Neural progenitor cell (in vitro differentiated cells): Measurements from ENCODE around the gene FAM50B. TPM values are rescaled to one million over a fixed set of nuclear protein-coding genes. Genes with fewer than 3 reads are reported as not detected.

Source experiments
- DNase-seq: peaks from one replicate; pipeline ENCODE4 v3.0.0-alpha.2; 2016; ENCODE audit warnings: low spot score
- H2AFZ ChIP-seq: fragments of 200-600 bp; sonication (generic); replicated peaks from 2 replicates; pipeline ENCODE4 v1.6.1; 2016; ENCODE audit warnings: antibody characterized with exemption
- H3F3A ChIP-seq: fragments of 200-600 bp; sonication (generic); 2 replicates; pipeline ENCODE4 v1.6.1; 2016; ENCODE audit warnings: antibody characterized with exemption, low read depth
- H3K27ac ChIP-seq: fragments of 200-600 bp; sonication (generic); 2 replicates; pipeline ENCODE4 v1.5.1; 2016; ENCODE audit warnings: mild to moderate bottlenecking
- H3K27me3 ChIP-seq: fragments of 200-600 bp; sonication (generic); 2 replicates; pipeline ENCODE4 v1.6.1; 2016; ENCODE audit warnings: mild to moderate bottlenecking, moderate library complexity
- H3K36me3 ChIP-seq: fragments of 200-600 bp; sonication (generic); 2 replicates; pipeline ENCODE4 v1.5.1; 2016
- H3K4me1 ChIP-seq: fragments of 200-600 bp; sonication (generic); 2 replicates; pipeline ENCODE4 v1.6.1; 2016; ENCODE audit warnings: mixed run types
- H3K4me2 ChIP-seq: fragments of 200-600 bp; sonication (generic); 2 replicates; pipeline ENCODE4 v1.6.1; 2016
- H3K4me3 ChIP-seq: fragments of 200-600 bp; sonication (generic); 2 replicates; pipeline ENCODE4 v1.5.1; 2016
- H3K79me2 ChIP-seq: fragments of 200-600 bp; sonication (generic); 2 replicates; pipeline ENCODE4 v1.6.1; 2016; ENCODE audit warnings: low read depth
- H3K9ac ChIP-seq: fragments of 200-600 bp; sonication (generic); 2 replicates; pipeline ENCODE4 v1.6.1; 2016
- H3K9me3 ChIP-seq: fragments of 200-600 bp; sonication (generic); 2 replicates; pipeline ENCODE4 v1.5.1; 2016; ENCODE audit warnings: low read depth
- H4K20me1 ChIP-seq: fragments of 200-600 bp; sonication (generic); 2 replicates; pipeline ENCODE4 v1.6.1; 2016; ENCODE audit warnings: low read depth
- H3K27ac Mint-ChIP-seq: 3 replicates; pipeline ENCODE4 v1.8.0; 2021; ENCODE audit warnings: mixed read lengths
- H3K27me3 Mint-ChIP-seq: 2 replicates; pipeline ENCODE4 v1.8.0; 2022; ENCODE audit warnings: low read depth, mild to moderate bottlenecking, inconsistent platforms, moderate library complexity, mixed read lengths; ENCODE audit not compliant: insufficient read depth
- H3K36me3 Mint-ChIP-seq: 3 replicates; pipeline ENCODE4 v1.8.0; 2021; ENCODE audit warnings: mixed read lengths
- H3K4me1 Mint-ChIP-seq: 3 replicates; pipeline ENCODE4 v1.8.0; 2021; ENCODE audit warnings: mixed read lengths
- H3K4me3 Mint-ChIP-seq: 3 replicates; pipeline ENCODE4 v1.8.0; 2021; ENCODE audit warnings: mild to moderate bottlenecking, moderate library complexity, mixed read lengths
- H3K9me3 Mint-ChIP-seq: 3 replicates; pipeline ENCODE4 v1.8.0; 2020; ENCODE audit warnings: mixed read lengths
- EZH2 ChIP-seq: fragments of 200-600 bp; sonication (generic); IDR thresholded peaks from 2 replicates; pipeline ENCODE4 v1.6.1; 2017; ENCODE audit warnings: antibody characterized with exemption, mild to moderate bottlenecking, moderate library complexity
- EZH2phosphoT487 ChIP-seq: fragments of 200-600 bp; sonication (generic); IDR thresholded peaks from 2 replicates; pipeline ENCODE4 v1.6.1; 2017; ENCODE audit warnings: antibody characterized with exemption
- total RNA-seq: library from RNA; depleted of rRNA; stranded (reverse); fragments of >200 nt; gene quantifications from 2 replicates; pipeline ENCODE4 v1.2.3, GENCODE V29; 2015; ENCODE audit warnings: low replicate concordance
- TF ChIP-seq, protein P1 (sequence below): fragments of 200-600 bp; sonication (generic); IDR thresholded peaks from 2 replicates; pipeline ENCODE4 v1.5.1; 2017; ENCODE audit warnings: antibody characterized with exemption, mild to moderate bottlenecking

FAM50B gene
- total RNA-seq, 1 donor from 2014 or later = 2.8 TPM

DNA sequence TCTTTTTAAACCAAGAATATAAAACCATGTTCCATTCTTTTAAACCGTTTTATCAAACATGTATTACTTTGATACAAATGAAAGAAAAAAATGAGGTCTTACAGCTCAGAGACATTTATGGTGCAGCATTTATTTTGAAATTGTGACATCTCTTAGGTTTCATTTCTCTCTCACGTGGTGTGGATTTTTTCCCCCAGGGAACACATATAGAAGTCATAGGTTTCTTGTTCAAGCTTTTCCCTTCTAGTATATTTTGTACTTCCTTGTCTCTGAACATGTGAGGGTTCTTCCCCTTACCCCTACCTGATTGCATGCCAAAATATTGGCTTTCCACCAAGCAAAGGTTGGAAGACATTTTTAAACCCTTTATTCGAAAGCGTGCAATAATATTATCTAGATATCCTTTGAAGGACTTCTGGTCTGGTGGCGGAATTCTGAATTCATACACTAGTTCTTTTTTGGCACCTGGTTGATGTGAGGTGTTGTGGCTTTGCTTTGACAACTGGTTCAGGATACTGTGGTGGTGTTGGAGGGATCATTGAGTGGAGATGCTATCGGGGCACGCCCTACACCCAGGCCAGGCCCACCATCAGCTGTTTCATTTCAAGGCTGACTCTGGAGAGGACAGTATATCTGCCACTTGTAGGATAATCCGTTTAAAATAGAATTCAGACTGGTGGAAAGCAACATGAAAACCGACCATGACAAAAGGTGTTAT, 5.6 kb upstream of the FAM50B start:
- TF ChIP-seq EZH2phosphoT487 (no peak), EZH2 (no peak)
- TF ChIP-seq, protein P1, sequence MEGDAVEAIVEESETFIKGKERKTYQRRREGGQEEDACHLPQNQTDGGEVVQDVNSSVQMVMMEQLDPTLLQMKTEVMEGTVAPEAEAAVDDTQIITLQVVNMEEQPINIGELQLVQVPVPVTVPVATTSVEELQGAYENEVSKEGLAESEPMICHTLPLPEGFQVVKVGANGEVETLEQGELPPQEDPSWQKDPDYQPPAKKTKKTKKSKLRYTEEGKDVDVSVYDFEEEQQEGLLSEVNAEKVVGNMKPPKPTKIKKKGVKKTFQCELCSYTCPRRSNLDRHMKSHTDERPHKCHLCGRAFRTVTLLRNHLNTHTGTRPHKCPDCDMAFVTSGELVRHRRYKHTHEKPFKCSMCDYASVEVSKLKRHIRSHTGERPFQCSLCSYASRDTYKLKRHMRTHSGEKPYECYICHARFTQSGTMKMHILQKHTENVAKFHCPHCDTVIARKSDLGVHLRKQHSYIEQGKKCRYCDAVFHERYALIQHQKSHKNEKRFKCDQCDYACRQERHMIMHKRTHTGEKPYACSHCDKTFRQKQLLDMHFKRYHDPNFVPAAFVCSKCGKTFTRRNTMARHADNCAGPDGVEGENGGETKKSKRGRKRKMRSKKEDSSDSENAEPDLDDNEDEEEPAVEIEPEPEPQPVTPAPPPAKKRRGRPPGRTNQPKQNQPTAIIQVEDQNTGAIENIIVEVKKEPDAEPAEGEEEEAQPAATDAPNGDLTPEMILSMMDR = no peak
- no peaks in the 10 kb centered on the region for H3K9me3 ChIP-seq
- Mint-ChIP-seq H3K27ac (no peak overlapping the region), H3K27me3 (peaks cover 2% of the 10 kb centered on the region), H3K4me1 (peaks cover 10% of the 10 kb centered on the region), H3K4me3 (no peak overlapping the region), H3K36me3 (peaks cover 3% of the 10 kb centered on the region), H3K9me3 (peaks cover 11% of the 10 kb centered on the region)
- no peak overlapping the region for H2AFZ ChIP-seq
- no peaks in the 10 kb centered on the region for H4K20me1 ChIP-seq
- H3K27ac ChIP-seq = no peak overlapping the region
- H3K4me2 ChIP-seq = no peak overlapping the region
- no peak overlapping the region for H3K4me3 ChIP-seq
- no peaks in the 10 kb centered on the region for H3K27me3 ChIP-seq
- H3K4me1 ChIP-seq = no peaks in the 10 kb centered on the region
- no peaks in the 10 kb centered on the region for H3K79me2 ChIP-seq
- no peaks in the 10 kb centered on the region for H3K36me3 ChIP-seq
- H3K9ac ChIP-seq = no peak overlapping the region
- H3F3A ChIP-seq = no peaks in the 10 kb centered on the region
- no peak for DNase-seq

DNA sequence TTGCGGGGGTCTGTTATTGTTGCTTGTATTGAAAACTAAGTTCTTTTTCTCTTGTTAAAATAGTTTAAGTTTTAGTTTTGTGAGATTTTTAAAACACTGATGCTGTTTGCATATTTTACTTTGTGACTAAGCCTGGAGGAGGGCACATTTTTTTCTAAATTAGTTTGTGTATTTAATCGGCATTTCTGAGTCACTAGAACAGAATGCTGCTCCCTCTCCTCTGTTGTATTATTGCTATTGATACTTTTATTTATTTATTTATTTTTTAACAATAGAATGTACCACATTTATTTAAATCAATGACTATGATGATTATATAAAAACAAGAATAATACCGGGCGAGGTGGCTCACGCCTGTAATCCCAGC, 5.1 kb upstream of the FAM50B start:
- Histone ChIP-seq H3K9me3 (no peaks in the 10 kb centered on the region), H3K4me1 (no peaks in the 10 kb centered on the region), H3K27ac (no peak overlapping the region), H3K4me2 (no peak overlapping the region), H2AFZ (no peak overlapping the region), H3K4me3 (no peak overlapping the region), H3K36me3 (no peaks in the 10 kb centered on the region), H3K79me2 (no peaks in the 10 kb centered on the region), H3K9ac (no peak overlapping the region), H3K27me3 (no peaks in the 10 kb centered on the region), H3F3A (no peaks in the 10 kb centered on the region), H4K20me1 (no peaks in the 10 kb centered on the region)
- peaks cover 8% of the 10 kb centered on the region for H3K4me1 Mint-ChIP-seq
- H3K9me3 Mint-ChIP-seq = peaks cover 14% of the 10 kb centered on the region
- no peak for DNase-seq
- peaks cover 5% of the 10 kb centered on the region for H3K27me3 Mint-ChIP-seq
- H3K27ac Mint-ChIP-seq = no peak overlapping the region
- H3K4me3 Mint-ChIP-seq = no peak overlapping the region
- H3K36me3 Mint-ChIP-seq = peaks cover 5% of the 10 kb centered on the region
- TF ChIP-seq, protein P1 = no peak
- no peak for TF ChIP-seq EZH2
- TF ChIP-seq EZH2phosphoT487 = no peak

DNA sequence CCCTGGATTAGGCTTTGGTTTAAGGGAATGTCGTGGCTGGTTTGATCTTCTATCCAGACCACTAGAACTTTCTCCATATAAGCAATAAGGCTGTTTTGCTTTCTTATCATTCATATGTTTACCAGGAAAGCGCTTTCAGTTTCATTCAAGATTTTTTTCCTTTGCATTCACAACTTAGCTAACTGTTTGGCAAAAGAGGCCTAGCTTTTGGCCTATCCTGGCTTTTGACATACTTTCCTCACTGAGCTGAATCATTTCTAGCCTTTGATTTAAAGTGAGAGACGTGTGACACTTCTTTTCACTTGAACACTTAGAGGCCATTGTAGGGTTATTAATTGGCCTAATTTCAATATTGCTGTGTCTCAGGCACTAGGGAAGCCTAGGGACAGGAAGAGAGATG, 1.7 kb upstream of the FAM50B start:
- Histone ChIP-seq H3K9me3 (no peaks in the 10 kb centered on the region), H3K79me2 (no peaks in the 10 kb centered on the region), H2AFZ (no peak overlapping the region), H3K4me2 (no peak overlapping the region), H4K20me1 (no peaks in the 10 kb centered on the region), H3K4me1 (no peaks in the 10 kb centered on the region), H3K27me3 (no peaks in the 10 kb centered on the region), H3K36me3 (no peaks in the 10 kb centered on the region), H3K4me3 (no peak overlapping the region), H3K9ac (no peak overlapping the region), H3K27ac (no peak overlapping the region), H3F3A (no peaks in the 10 kb centered on the region)
- DNase-seq = no peak
- Mint-ChIP-seq H3K36me3 (peaks cover 5% of the 10 kb centered on the region), H3K4me3 (no peak overlapping the region), H3K27ac (no peak overlapping the region), H3K4me1 (peaks cover 3% of the 10 kb centered on the region), H3K9me3 (peaks cover 12% of the 10 kb centered on the region), H3K27me3 (peaks cover 5% of the 10 kb centered on the region)
- TF ChIP-seq, protein P1 = no peak
